ENCODE data around the gene PRMT1.

- TF ChIP-seq ZNF138 (CRISPR knock-in tag; conservative IDR thresholded peaks at IDR 0.05): no peak
- no peak for TF ChIP-seq CTCF (IDR thresholded peaks at IDR 0.05)
- no peak for TF ChIP-seq ZNF263 (CRISPR knock-in tag; IDR thresholded peaks at IDR 0.05; ENCODE audit: low read depth)
- TF ChIP-seq HMGXB4 (CRISPR knock-in tag; IDR thresholded peaks at IDR 0.05): no peak
- no peak for TF ChIP-seq JAZF1 (CRISPR knock-in tag; IDR thresholded peaks at IDR 0.05)
- no peak for TF ChIP-seq ATF1 (CRISPR knock-in tag; IDR thresholded peaks at IDR 0.05)
- TF ChIP-seq ATF6 (CRISPR knock-in tag; IDR thresholded peaks at IDR 0.05): no peak
- TF ChIP-seq NR3C1 (CRISPR knock-in tag; conservative IDR thresholded peaks at IDR 0.05; ENCODE audit: low read depth): no peak
- TF ChIP-seq JUN (CRISPR knock-in tag; IDR thresholded peaks at IDR 0.05): no peak
Measured at GRCh38 chr19:49645995-49646394, 31.1 kb upstream of the PRMT1 start.

All from WTC11 (cell line).